GM19025 (cell line): ENCODE data around the gene NOS1AP.
"Not testable (repeated sequence)": the region's sequence is repeated elsewhere in the genome, so short reads cannot be mapped to it uniquely, and the experiment has no call there.

Experiments
- ATAC-seq: cut with Tn5 transposase; IDR thresholded peaks from one replicate; pipeline ENCODE4 v1.9.1; 2021; ENCODE audit warnings: mild to moderate bottlenecking, low read depth, moderate library complexity; ENCODE audit not compliant: unreplicated experiment

Gene NOS1AP

GRCh38 chr1:162418584-162418983, 349.1 kb downstream of the NOS1AP start:
- not testable (repeated sequence) for ATAC-seq

GRCh38 chr1:162419450-162419931, 350.0 kb downstream of the NOS1AP start:
- ATAC-seq, result not testable (repeated sequence)
